Measurements from ENCODE around the gene NANS. TPM values are rescaled to one million over a fixed set of nuclear protein-coding genes. Genes with fewer than 3 reads are reported as not detected.

The NANS gene
- total and polyA plus RNA-seq, 2 of the 13 experiments (the other 11 are each of a cell fraction or from before 2014, with no cell fraction given), result 86.9 to 203 TPM

GRCh38 chr9:98011122-98011521 lies 45.4 kb upstream of the NANS start:
- intact Hi-C loops (cut with micrococcal nuclease; ENCODE audit: unreplicated experiment) (no loop called here), in situ Hi-C loops (cut with HindIII; ENCODE audit: extremely low pct_ligation_motif_present, low pct_unique_long_range_greater_than_20kb) (no loop called here)
- ChIA-PET CTCF (ENCODE audit: low intra/inter-chr PET ratio, low total read pairs) (no interaction called here), POLR2A (no interaction called here)
- Histone ChIP-seq H3K9ac (ENCODE audit: insufficient read depth, low read depth, low read length) (no peak overlapping the region), H3K79me2 (ENCODE audit: insufficient read depth, low read length) (peaks cover 3% of the 10 kb centered on the region), H3K4me1 (ENCODE audit: insufficient read depth, low read length) (no peaks in the 10 kb centered on the region), H3K4me3 (replicated peaks in 1 of 3; ENCODE audit: insufficient read depth in 1 of 3, low read depth in 2 of 3, low read length in 3 of 3) (no peak overlapping the region), H4K20me1 (ENCODE audit: insufficient read depth, low read length) (no peaks in the 10 kb centered on the region), H3K27me3 (ENCODE audit: control insufficient read depth in 1 of 2, insufficient read depth in 2 of 2, low read length in 2 of 2) (no peaks in the 10 kb centered on the region), H3K4me2 (ENCODE audit: low read depth, low read length) (no peak overlapping the region), H3K27ac (ENCODE audit: extremely low read length, insufficient read depth, low read length) (no peak overlapping the region), H3K9me3 (ENCODE audit: low read length) (no peaks in the 10 kb centered on the region), H2AFZ (ENCODE audit: low read length) (no peak overlapping the region), H3K36me3 (replicated peaks in 1 of 2; ENCODE audit: control insufficient read depth in 1 of 2, insufficient read depth in 2 of 2, low read length in 2 of 2) (peaks cover 37 to 90% of the 10 kb centered on the region in 2 experiments)
- no peak for ATAC-seq
- WGBS (ENCODE audit: low lambda C conversion rate), result 98% methylated on average over 7 of the region's 7 CpGs
- FAIRE-seq, result no peak
- BruUV-seq (replicated peaks), result no TSS peak
- TF ChIP-seq ELK4 (CRISPR knock-in tag; IDR thresholded peaks at IDR 0.05; ENCODE audit: borderline replicate concordance), result no peak
- no peak for DNase-seq (ENCODE audit: low spot score)

GRCh38 chr9:98016137-98016680 lies 40.3 kb upstream of the NANS start:
- Histone ChIP-seq H3K4me3 (replicated peaks in 1 of 3; ENCODE audit: insufficient read depth in 1 of 3, low read depth in 2 of 3, low read length in 3 of 3) (no peak overlapping the region), H3K79me2 (ENCODE audit: insufficient read depth, low read length) (no peaks in the 10 kb centered on the region), H3K27me3 (ENCODE audit: control insufficient read depth in 1 of 2, insufficient read depth in 2 of 2, low read length in 2 of 2) (no peaks in the 10 kb centered on the region), H4K20me1 (ENCODE audit: insufficient read depth, low read length) (no peaks in the 10 kb centered on the region), H3K4me2 (ENCODE audit: low read depth, low read length) (no peak overlapping the region), H3K9me3 (ENCODE audit: low read length) (no peaks in the 10 kb centered on the region), H3K4me1 (ENCODE audit: insufficient read depth, low read length) (no peaks in the 10 kb centered on the region), H2AFZ (ENCODE audit: low read length) (no peak overlapping the region), H3K36me3 (replicated peaks in 1 of 2; ENCODE audit: control insufficient read depth in 1 of 2, insufficient read depth in 2 of 2, low read length in 2 of 2) (peaks cover 19 to 76% of the 10 kb centered on the region in 2 experiments), H3K27ac (ENCODE audit: extremely low read length, insufficient read depth, low read length) (no peak overlapping the region), H3K9ac (ENCODE audit: insufficient read depth, low read depth, low read length) (no peak overlapping the region)
- TF ChIP-seq POLR2G (IDR thresholded peaks at IDR 0.05; ENCODE audit: low read depth, low read length) (peak; percentile 31), ZSCAN31 (CRISPR knock-in tag; IDR thresholded peaks at IDR 0.05; ENCODE audit: low read depth) (no peak), RBM22 (optimal IDR thresholded peaks at IDR 0.05; ENCODE audit: low read length) (peak; percentile 98), POLR2AphosphoS5 (IDR thresholded peaks at IDR 0.05; ENCODE audit: low read depth, low read length) (0 out of 2 replicates have a peak, but pooled peaks have one; percentile 29)
- ATAC-seq, result no peak
- WGBS (ENCODE audit: low lambda C conversion rate), result 97% methylated on average over 4 of the region's 4 CpGs
- in situ Hi-C loops (cut with HindIII; ENCODE audit: extremely low pct_ligation_motif_present, low pct_unique_long_range_greater_than_20kb) (no loop called here), intact Hi-C loops (cut with micrococcal nuclease; ENCODE audit: unreplicated experiment) (no loop called here)
- no TSS peak for BruUV-seq (replicated peaks)
- CTCF ChIA-PET (ENCODE audit: low intra/inter-chr PET ratio, low total read pairs), result no interaction called here
- no peak for FAIRE-seq
- no peak for DNase-seq (ENCODE audit: low spot score)
- POLR2A ChIA-PET, result no interaction called here

Data from HepG2 (cell line).